Lower leg skin (tissue), 3 donors: ENCODE measurements around the gene POLA1.

Source experiments
- CTCF ChIP-seq, 3 donors: fragments of 450-650 bp; IDR thresholded peaks; one replicate each; pipeline ENCODE4 v1.5.1; 2016; ENCODE audit warnings: antibody characterized with exemption in 3 of 3, mild to moderate bottlenecking in 3 of 3, moderate library complexity in 2 of 3
- POLR2A ChIP-seq, 2 donors: fragments of 450-650 bp; IDR thresholded peaks; one replicate each; pipeline ENCODE4 v1.6.1; 2016 to 2017; ENCODE audit warnings: antibody characterized with exemption in 2 of 2, mild to moderate bottlenecking in 1 of 2, moderate library complexity in 1 of 2

DNA sequence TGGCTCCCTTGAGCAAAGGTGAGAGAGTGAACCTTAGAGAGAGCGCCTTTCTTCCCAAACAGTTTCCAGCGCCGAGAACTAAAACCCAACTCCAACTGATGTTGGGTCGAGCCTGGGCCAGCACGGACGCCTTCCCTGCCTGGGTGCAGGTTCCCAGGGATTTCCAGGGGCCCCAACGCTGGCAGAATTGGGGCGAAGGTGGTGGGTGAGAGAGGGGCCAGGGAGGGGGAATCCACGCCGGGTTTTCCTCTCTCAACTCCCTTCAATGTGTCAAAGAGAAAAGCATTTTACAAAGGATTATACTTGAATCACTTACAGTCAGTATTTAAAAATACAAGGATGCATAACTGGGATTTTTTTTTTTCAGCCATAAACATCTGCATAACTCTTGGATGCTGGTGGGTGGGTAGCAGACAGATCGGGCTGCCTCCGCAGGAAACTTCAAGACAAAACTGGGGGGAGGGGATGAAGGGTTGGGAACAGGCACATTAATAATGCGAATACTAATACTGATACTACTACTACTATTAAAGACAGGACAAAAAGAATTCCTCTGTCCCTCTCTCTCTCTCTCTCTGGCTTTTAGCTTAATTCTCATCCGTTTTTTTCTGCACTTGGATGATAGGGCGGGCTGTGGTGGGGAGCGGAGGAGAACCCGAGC is 323.4 kb downstream of the POLA1 start:
- TF ChIP-seq POLR2A (IDR thresholded peaks at IDR 0.05) (no peak), CTCF (IDR thresholded peaks at IDR 0.05) (no peak)
